NCI-H460 (cell line): Measurements from ENCODE around the gene C15orf61. TPM values are rescaled to one million over a fixed set of nuclear protein-coding genes. Genes with fewer than 3 reads are reported as not detected.

Source experiments
- DNase-seq: peaks from one replicate; pipeline ENCODE4 v3.0.0-alpha.2; 2016; ENCODE audit warnings: low read depth; ENCODE audit errors: extremely low read depth
- total RNA-seq: library from RNA; depleted of rRNA; stranded (reverse); fragments of >200 nt; shearing (Covaris generic); gene quantifications from 2 replicates; pipeline ENCODE4 v1.2.3, GENCODE V29; 2014

The C15orf61 gene
- total RNA-seq, 1 experiment from 2014 or later, result 6.2 TPM

GRCh38 chr15:67512933-67513714, 7.8 kb upstream of the C15orf61 start:
- no peak for DNase-seq

DNA sequence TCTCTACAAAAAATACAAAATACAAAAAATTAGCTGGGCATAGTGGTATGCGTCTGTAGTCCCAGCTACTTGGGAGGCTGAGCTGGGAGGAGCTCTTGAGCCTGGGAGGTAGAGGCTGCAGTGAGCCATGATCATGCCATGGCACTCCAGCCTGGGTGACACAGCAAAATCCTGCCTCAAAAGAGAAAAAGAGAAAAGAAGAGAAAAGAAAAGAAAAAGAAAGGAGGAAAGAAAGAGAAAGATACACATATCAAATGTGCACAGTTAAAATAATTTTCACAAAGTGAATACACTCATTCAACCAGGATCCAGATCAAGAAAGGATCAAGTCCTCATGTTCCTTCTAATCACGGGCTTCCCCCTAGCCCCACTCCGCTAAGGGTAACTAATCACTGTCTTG, 5.8 kb upstream of the C15orf61 start:
- DNase-seq, result no peak

DNA sequence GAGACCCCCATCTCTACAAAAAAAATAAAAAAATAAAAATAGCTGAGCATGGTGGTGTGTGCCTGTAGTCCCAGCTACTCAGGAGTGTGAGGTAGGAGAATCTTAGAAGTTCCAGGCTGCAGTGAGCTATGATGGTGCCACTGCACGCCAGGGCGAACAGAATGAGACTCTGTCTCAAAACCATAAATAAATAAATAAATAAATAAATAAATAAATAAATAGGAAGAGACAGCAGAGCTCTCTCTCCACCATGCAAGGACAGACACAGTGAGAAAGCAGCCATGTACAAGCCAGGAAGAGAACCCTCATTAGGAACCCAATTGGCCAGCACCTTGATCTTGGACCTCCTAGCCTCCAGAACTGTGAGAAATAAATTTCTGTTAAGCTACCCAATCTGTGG, 5.4 kb upstream of the C15orf61 start:
- DNase-seq, result no peak

DNA sequence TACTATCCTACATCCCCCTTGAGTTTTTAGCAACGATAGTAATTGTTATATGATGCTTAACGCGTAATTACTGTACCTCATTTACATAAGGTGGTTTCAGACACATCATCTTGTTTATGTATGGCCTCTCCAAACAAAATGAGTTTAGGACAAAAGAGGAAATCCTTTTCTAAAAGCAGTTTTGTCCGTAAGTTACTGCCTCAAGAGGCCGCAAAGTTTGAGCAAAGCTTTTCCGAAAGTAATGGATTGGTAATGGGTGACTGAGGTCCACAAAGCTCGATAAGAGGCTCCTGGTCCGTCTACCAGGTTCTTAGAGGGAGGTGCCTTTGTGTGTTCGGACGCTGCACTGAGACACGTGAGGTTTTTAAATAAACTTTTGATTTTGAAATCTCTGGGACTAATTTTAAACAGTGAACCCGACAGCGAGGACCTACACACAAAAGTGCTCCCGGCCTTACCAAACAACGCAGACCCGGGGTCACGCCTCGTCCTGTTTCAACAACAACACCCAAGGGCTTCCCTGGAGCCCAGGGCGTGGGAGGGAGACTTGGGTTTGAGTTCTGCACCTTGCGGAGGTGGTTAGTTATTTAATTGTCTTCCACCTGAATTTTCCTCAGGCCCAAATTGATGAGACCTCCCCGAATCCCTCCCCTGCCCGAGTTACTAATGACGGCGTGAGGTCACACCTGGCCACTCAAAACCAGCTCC, 456 bp upstream of the C15orf61 start:
- DNase-seq, result no peak

DNA sequence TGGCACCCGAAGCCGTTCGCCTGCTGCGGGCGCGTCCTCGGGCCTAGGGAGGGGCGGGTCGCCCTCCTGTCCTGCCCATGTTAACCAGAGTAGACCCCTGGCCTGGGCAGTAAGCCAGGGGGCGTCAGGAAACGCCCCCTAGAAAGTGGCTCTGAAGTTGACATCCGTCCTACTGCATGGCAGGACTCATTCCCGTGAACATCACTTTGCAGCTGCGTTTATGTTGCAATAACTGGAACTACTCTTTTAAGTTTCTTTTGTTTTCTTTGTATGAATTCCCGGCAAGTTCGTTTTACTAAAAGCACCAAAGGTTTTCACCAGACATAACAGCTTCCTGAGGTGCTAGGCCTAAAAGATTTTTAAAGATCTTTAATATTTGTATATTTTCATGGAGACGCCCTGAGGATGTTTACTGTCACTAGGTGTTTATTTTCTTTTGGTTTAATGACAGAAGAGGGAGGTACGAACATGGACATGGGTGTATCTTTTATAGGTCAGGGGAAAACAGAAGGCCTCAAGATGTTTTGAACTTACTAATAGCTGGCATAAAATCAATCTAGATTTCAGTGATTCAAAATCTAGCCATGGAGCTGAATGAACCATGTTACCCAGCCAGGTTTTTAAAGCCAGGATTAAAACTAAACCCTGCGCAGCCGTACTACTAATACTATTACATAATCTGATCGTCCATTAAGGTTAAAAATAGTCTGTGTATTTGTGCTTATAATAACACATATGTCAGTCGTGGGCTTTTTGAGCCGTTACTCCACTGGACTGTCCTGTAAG, 1.0 kb downstream of the C15orf61 start:
- no peak for DNase-seq

DNA sequence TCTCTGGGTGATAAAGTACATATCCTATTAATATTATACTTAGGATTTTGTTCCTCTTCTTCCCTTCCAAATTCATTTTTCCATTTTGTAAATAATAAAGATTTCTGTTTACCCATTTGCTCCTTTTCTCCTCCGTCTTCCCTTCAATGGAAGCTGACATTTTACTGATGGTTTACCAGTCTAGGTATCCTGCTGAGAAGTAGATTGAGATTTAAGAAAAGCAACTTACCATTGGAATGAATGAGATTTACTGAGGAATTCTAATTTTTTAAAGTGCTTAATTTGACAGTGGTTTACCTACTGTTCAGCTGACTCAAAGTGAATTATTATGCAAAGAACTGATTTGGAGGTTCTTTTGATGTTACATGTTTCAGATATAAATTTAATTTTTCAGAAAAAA, 2.4 kb downstream of the C15orf61 start:
- DNase-seq, result no peak

DNA sequence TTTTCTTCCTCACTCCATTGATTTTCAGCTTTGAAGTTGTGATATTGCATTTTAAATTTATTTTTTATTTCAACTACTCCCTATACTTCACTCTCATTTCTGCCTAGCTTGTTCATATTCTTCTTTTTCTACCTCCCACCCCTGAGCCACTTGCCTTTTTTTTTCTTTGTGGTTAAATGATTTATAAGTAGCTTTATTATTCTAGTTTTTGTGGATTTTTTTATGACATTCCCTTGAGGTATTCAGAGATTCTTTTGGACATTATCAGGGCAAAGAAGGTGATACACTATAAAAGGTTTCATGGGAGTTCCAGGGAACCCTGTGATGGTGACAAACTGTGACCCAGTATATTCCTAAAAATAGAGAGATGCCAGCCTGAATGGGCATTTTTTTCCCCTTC, 3.3 kb downstream of the C15orf61 start:
- DNase-seq, result no peak

- no peak for DNase-seq
Measured at GRCh38 chr15:67528513-67528912, 7.6 kb downstream of the C15orf61 start.

DNA sequence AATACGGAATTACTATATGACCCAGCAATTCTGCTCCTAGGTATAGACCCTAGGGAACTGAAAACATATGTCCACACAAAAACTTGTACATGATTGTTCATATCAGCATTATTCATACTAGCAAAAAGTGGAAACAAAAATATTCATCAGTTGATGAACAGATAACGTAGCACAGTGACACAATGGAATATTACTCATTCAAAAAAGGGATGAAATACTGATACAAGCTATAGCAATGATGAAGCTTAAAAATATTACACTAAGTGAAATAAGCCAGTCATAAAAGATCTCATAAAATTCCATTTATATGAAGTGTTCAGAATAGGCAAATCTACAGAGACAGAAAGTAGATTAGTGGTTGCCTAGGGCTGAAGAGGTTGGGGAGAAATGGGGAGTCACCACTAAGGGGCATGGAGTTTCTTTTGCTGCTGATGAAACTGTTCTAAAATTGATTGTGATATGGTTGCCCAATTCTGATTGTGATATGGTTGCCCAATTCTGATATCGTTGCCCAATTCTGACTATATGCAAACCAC, 10.5 kb downstream of the C15orf61 start:
- DNase-seq, result no peak

GRCh38 chr15:67533873-67534272, 12.9 kb downstream of the C15orf61 start:
- DNase-seq, result no peak

GRCh38 chr15:67534360-67534759, 13.4 kb downstream of the C15orf61 start:
- DNase-seq, result no peak

- DNase-seq, result no peak
Measured at GRCh38 chr15:67537771-67538170, 16.8 kb downstream of the C15orf61 start.

DNA sequence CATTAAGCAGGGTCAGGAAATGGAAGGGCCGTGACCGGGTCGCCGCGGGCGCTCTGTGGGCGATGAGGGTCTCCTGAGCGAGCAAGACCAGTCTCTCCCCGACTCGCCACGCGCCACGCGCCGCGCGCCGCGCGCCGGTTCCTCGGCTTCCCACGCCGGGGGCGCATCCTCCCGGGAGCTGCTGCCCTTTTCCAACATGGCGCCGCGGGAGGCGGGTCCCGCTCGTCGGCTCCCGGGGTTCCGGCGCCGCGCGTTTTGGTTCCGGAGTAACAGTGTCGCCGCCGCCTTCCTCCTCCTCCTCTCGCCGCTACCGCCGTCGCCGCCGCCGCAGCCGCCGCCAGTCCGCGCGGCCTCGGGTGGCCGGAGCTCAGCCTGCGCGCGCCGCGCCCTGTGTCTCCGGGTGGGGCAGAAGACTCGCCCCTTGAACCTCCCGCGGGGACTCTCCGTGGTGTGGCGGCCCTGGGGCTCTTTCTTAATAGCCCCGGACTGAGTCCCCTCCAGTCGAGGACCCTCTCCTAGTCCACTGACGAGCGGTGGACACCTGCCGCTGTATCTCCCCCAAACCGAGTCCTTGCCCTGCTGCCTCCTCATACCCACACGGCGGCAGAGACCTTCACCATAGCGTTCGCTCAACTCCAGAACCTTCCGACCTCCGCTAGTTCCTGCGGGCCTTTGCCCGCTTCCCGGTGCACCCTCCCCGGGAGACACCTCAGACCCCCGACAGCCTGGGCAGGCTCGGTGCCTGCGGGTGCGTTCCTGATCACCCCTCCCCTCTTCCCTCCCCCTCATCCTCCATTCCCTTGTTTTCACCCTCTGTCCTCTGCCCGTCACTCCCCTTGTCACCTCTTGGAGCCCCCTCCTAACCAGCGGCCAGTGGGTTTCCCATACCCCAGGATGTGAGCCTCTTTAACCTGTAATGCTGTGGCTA, 21.8 kb downstream of the C15orf61 start, which contains the start of gene MAP2K5:
MAP2K5 (plus strand) TSS at position 284 of the 928 bp plus-strand sequence; CDS start at position 917, 633 bp downstream.
- DNase-seq, result peak; percentile 57

- no peak for DNase-seq
Measured at GRCh38 chr15:67543348-67543718, 22.4 kb downstream of the C15orf61 start.

DNA sequence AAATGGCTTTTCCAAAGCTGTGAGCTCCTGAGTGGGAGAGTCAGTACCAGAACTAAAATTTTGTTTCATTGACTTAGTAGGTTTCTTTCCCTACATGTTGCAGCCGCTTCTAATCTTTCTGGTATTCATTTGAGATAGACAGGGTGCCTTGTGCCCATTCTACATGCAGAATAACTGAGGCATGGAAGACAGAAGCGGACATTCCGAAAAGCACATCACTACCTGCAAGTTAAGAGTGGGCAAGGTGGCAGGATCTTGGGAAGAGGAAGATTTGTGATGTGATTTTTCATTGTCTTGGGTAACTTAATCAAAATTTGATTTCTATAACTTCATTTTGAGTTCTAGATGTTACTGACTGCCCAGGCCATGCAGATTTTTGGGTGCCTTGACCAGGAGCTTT, 23.5 kb downstream of the C15orf61 start:
- DNase-seq, result no peak

DNA sequence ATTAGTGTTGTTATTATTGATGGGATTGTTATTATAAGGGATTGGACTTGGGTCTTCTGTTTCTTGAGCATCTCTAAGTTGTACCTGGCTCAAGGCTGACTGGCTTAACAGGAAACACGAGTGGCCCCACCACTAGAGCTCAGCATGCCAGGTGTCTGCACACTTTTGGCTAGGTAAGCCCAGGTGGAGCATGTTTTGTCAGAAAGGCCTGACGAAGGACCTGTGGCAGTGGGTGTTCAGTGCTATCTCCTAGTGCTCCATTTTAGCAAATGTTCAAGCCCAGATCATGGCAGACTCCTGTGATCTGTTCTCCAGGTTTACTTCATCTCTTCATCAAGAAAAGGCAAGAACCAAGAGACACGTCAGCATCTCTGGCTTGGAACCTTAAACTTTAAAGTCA, 24.9 kb downstream of the C15orf61 start:
- DNase-seq, result no peak

GRCh38 chr15:67547064-67547463, 26.1 kb downstream of the C15orf61 start:
- DNase-seq, result no peak

DNA sequence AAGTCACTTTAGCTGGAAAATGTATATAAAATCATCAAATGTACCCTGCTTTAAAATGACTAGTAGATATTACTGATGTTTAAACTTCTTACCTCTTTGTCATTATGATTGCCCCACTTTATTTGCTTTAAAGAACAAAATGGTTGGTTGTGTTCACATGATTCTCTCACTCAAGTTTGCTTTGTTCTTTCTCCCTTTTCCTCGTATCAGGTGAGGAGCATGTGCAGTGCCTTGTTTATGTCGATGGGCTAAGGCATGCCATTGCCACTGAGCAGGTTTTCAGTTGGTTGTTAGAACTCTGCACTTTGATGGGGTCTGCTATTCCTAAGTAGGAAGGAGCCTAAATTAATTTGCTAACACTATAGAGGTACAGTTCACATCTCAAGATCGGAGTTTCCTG, 26.9 kb downstream of the C15orf61 start:
- DNase-seq, result no peak

DNA sequence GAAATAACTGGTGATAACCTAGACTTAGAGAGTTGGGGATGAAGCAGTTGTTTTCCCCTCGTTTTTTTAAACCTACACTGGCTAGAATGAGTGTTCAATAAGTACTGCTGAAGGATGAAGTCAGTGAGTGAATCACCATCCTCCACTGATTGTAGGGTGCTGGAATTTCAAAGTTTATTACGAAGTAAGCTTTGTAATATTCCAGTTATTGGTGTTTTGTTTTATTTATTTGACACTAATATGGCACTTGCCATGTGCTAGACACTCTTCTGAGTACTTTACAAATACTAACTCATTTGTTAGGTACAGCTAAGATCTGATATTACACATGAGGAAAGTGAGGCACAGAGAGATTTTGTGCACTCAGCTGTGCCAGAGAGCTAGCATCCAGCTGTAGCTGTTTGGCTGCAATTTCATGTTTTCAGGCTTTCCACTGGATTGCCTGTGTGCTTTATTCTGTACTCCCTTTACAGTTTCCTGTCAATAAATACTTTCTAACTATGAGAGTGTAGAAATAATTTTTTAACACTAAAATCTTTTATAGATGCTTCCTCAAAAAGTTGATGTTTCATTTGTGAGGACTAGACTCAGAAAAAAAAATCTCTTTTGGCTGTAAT, 27.4 kb downstream of the C15orf61 start:
- no peak for DNase-seq
